ENCODE results near the gene HOXB7. TPM values are rescaled to one million over a fixed set of nuclear protein-coding genes. Genes with fewer than 3 reads are reported as not detected.

Gene HOXB7
- total RNA-seq, 1 experiment from 2014 or later: not detected

GRCh38 chr17:48570325-48571023 lies 40.3 kb downstream of the HOXB7 start:
- POLR2A ChIA-PET: interaction anchor here (0.5 to 0.6 kb wide), 2 partner anchors 21 to 1930 kb away, joined by 4 read pairs; no protein-coding TSS in a partner anchor
- H3K27ac Mint-ChIP-seq: no peak overlapping the region

GRCh38 chr17:48569674-48570324 lies 41.0 kb downstream of the HOXB7 start:
- peaks cover 31% of the 10 kb centered on the region for H3K4me1 Mint-ChIP-seq
- no peaks in the 10 kb centered on the region for H3K9me3 Mint-ChIP-seq
- H3K27me3 Mint-ChIP-seq (ENCODE audit: low read depth): no peaks in the 10 kb centered on the region
- H3K27ac Mint-ChIP-seq: no peak overlapping the region
- H3K4me3 Mint-ChIP-seq: no peak overlapping the region
- DNase-seq (ENCODE audit: low spot score) (no peak), ATAC-seq (no peak)
- TF ChIP-seq NFE2L1 (CRISPR knock-in tag; IDR thresholded peaks at IDR 0.05): no peak
- no peak for TF ChIP-seq HMGA2 (CRISPR knock-in tag; IDR thresholded peaks at IDR 0.05)
- TF ChIP-seq GRHL2 (CRISPR knock-in tag; IDR thresholded peaks at IDR 0.05; ENCODE audit: insufficient replicate concordance, severe bottlenecking): no peak
- no peak for TF ChIP-seq JAZF1 (CRISPR knock-in tag; IDR thresholded peaks at IDR 0.05)
- TF ChIP-seq, protein P1, sequence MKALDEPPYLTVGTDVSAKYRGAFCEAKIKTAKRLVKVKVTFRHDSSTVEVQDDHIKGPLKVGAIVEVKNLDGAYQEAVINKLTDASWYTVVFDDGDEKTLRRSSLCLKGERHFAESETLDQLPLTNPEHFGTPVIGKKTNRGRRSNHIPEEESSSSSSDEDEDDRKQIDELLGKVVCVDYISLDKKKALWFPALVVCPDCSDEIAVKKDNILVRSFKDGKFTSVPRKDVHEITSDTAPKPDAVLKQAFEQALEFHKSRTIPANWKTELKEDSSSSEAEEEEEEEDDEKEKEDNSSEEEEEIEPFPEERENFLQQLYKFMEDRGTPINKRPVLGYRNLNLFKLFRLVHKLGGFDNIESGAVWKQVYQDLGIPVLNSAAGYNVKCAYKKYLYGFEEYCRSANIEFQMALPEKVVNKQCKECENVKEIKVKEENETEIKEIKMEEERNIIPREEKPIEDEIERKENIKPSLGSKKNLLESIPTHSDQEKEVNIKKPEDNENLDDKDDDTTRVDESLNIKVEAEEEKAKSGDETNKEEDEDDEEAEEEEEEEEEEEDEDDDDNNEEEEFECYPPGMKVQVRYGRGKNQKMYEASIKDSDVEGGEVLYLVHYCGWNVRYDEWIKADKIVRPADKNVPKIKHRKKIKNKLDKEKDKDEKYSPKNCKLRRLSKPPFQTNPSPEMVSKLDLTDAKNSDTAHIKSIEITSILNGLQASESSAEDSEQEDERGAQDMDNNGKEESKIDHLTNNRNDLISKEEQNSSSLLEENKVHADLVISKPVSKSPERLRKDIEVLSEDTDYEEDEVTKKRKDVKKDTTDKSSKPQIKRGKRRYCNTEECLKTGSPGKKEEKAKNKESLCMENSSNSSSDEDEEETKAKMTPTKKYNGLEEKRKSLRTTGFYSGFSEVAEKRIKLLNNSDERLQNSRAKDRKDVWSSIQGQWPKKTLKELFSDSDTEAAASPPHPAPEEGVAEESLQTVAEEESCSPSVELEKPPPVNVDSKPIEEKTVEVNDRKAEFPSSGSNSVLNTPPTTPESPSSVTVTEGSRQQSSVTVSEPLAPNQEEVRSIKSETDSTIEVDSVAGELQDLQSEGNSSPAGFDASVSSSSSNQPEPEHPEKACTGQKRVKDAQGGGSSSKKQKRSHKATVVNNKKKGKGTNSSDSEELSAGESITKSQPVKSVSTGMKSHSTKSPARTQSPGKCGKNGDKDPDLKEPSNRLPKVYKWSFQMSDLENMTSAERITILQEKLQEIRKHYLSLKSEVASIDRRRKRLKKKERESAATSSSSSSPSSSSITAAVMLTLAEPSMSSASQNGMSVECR (CRISPR knock-in tag; IDR thresholded peaks at IDR 0.05; ENCODE audit: borderline replicate concordance): no peak
- TF ChIP-seq ZNF219 (CRISPR knock-in tag; IDR thresholded peaks at IDR 0.05; ENCODE audit: borderline replicate concordance): no peak
- ChIA-PET CTCF (interaction anchor here (1.0 to 1.2 kb wide), 4 partner anchors 19 to 77 kb away, joined by 3 to 5 read pairs (median 3); no protein-coding TSS in a partner anchor), POLR2A (interaction anchor here (0.5 to 0.6 kb wide), 2 partner anchors 20 to 1930 kb away, joined by 4 read pairs; no protein-coding TSS in a partner anchor)
- H3K36me3 Mint-ChIP-seq: no peaks in the 10 kb centered on the region

More at GRCh38 chr17:48570325-48571023, 40.3 kb downstream of the HOXB7 start:
- Mint-ChIP-seq H3K4me3 (no peak overlapping the region), H3K9me3 (no peaks in the 10 kb centered on the region), H3K36me3 (no peaks in the 10 kb centered on the region), H3K4me1 (peaks cover 30% of the 10 kb centered on the region), H3K27me3 (ENCODE audit: low read depth) (no peaks in the 10 kb centered on the region)
- CTCF ChIA-PET: interaction anchor here (1.0 to 1.2 kb wide), 3 partner anchors 21 to 78 kb away, joined by 3 to 5 read pairs (median 3); no protein-coding TSS in a partner anchor
- DNase-seq (ENCODE audit: low spot score): no peak
- TF ChIP-seq ZNF138 (CRISPR knock-in tag; conservative IDR thresholded peaks at IDR 0.05) (no peak), NR3C1 (CRISPR knock-in tag; conservative IDR thresholded peaks at IDR 0.05; ENCODE audit: low read depth) (no peak), ERG (CRISPR knock-in tag; IDR thresholded peaks at IDR 0.05) (no peak), GABPB1 (CRISPR knock-in tag; IDR thresholded peaks at IDR 0.05) (no peak), TEAD1 (CRISPR knock-in tag; IDR thresholded peaks at IDR 0.05) (no peak), ETV6 (CRISPR knock-in tag; IDR thresholded peaks at IDR 0.05) (no peak), RELA (CRISPR knock-in tag; IDR thresholded peaks at IDR 0.05; ENCODE audit: borderline replicate concordance) (no peak), ZNF396 (CRISPR knock-in tag; IDR thresholded peaks at IDR 0.05; ENCODE audit: borderline replicate concordance) (no peak)
- TF ChIP-seq, protein P2, sequence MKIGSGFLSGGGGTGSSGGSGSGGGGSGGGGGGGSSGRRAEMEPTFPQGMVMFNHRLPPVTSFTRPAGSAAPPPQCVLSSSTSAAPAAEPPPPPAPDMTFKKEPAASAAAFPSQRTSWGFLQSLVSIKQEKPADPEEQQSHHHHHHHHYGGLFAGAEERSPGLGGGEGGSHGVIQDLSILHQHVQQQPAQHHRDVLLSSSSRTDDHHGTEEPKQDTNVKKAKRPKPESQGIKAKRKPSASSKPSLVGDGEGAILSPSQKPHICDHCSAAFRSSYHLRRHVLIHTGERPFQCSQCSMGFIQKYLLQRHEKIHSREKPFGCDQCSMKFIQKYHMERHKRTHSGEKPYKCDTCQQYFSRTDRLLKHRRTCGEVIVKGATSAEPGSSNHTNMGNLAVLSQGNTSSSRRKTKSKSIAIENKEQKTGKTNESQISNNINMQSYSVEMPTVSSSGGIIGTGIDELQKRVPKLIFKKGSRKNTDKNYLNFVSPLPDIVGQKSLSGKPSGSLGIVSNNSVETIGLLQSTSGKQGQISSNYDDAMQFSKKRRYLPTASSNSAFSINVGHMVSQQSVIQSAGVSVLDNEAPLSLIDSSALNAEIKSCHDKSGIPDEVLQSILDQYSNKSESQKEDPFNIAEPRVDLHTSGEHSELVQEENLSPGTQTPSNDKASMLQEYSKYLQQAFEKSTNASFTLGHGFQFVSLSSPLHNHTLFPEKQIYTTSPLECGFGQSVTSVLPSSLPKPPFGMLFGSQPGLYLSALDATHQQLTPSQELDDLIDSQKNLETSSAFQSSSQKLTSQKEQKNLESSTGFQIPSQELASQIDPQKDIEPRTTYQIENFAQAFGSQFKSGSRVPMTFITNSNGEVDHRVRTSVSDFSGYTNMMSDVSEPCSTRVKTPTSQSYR (CRISPR knock-in tag; IDR thresholded peaks at IDR 0.05): no peak
- TF ChIP-seq, protein P3, sequence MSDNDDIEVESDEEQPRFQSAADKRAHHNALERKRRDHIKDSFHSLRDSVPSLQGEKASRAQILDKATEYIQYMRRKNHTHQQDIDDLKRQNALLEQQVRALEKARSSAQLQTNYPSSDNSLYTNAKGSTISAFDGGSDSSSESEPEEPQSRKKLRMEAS (CRISPR knock-in tag; IDR thresholded peaks at IDR 0.05): no peak
- TF ChIP-seq, protein P4, sequence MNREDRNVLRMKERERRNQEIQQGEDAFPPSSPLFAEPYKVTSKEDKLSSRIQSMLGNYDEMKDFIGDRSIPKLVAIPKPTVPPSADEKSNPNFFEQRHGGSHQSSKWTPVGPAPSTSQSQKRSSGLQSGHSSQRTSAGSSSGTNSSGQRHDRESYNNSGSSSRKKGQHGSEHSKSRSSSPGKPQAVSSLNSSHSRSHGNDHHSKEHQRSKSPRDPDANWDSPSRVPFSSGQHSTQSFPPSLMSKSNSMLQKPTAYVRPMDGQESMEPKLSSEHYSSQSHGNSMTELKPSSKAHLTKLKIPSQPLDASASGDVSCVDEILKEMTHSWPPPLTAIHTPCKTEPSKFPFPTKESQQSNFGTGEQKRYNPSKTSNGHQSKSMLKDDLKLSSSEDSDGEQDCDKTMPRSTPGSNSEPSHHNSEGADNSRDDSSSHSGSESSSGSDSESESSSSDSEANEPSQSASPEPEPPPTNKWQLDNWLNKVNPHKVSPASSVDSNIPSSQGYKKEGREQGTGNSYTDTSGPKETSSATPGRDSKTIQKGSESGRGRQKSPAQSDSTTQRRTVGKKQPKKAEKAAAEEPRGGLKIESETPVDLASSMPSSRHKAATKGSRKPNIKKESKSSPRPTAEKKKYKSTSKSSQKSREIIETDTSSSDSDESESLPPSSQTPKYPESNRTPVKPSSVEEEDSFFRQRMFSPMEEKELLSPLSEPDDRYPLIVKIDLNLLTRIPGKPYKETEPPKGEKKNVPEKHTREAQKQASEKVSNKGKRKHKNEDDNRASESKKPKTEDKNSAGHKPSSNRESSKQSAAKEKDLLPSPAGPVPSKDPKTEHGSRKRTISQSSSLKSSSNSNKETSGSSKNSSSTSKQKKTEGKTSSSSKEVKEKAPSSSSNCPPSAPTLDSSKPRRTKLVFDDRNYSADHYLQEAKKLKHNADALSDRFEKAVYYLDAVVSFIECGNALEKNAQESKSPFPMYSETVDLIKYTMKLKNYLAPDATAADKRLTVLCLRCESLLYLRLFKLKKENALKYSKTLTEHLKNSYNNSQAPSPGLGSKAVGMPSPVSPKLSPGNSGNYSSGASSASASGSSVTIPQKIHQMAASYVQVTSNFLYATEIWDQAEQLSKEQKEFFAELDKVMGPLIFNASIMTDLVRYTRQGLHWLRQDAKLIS (CRISPR knock-in tag; IDR thresholded peaks at IDR 0.05; ENCODE audit: borderline replicate concordance): no peak
- peak; percentile 14 for ATAC-seq
